ENCODE measurements around the gene RERGL. TPM values are rescaled to one million over a fixed set of nuclear protein-coding genes. Genes with fewer than 3 reads are reported as not detected.
A peak's percentile ranks its signal among the peaks of the same experiment; 100 is the strongest.
"Not testable (repeated sequence)": the region's sequence is repeated elsewhere in the genome, so short reads cannot be mapped to it uniquely, and the experiment has no call there.

Gene RERGL
- total and polyA plus RNA-seq, 3 donors from 2014 or later = 0.50 to 7.6 (median 3.7) TPM

DNA sequence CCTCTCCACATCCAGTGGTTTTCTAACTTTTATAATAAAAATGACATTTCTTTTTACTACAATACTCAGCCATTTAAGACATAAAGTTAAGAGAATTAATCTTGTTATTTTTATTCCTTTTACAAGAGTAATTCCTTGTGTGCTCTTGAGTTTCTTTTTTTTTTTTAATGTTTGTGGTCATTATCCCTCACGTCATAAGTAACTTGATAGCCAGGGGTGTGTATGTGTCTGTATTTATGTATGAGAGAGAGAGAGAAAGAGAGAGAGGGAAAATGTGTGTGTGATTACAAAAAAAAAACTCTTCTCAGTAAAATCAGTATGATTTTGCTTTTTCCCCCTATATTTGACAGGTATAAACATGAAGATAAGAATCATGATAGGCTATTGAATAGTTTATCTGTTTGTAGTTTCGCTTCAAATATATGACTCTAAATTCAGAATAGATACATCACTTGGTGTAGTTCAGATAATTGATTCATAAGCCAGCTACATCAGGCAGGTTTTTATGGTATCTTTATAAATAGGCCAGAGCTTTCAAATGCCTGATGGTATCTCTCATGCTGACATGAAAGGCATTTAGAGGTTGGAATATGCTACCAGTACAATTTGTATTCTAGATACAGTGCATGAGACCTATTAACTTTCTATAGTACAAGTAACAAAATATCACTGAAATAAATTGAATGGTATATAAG lies 34.9 kb downstream of the RERGL start:
- no peak overlapping the region for H3K4me3 ChIP-seq
- intact Hi-C loops (cut with DNase I; ENCODE audit: low total_unique reads) = no loop called here
- DNase-seq = no peak
- no peaks in the 10 kb centered on the region for H3K4me1 ChIP-seq
- no peak overlapping the region for H3K27ac ChIP-seq
- H3K9me3 ChIP-seq = no peaks in the 10 kb centered on the region
- H3K36me3 ChIP-seq (ENCODE audit: low read depth, missing control alignments) = no peaks in the 10 kb centered on the region
- no peak for TF ChIP-seq POLR2A (IDR thresholded peaks at IDR 0.05)
- no peaks in the 10 kb centered on the region for H3K27me3 ChIP-seq
- 69 to 72% methylated on average over 2 of the region's 2 CpGs for whole genome bisulfite sequencing, 2 donors

- no peaks in the 10 kb centered on the region for H3K27me3 ChIP-seq
- no peak overlapping the region for H3K27ac ChIP-seq
- H3K36me3 ChIP-seq (ENCODE audit: low read depth, missing control alignments) = no peaks in the 10 kb centered on the region
- intact Hi-C loops (cut with DNase I; ENCODE audit: low total_unique reads) = no loop called here
- peak overlapping the region in 1 of 2 donors; percentile 24 for H3K4me3 ChIP-seq
- H3K4me1 ChIP-seq = no peaks in the 10 kb centered on the region
- H3K9me3 ChIP-seq = no peaks in the 10 kb centered on the region
- TF ChIP-seq, protein P1, sequence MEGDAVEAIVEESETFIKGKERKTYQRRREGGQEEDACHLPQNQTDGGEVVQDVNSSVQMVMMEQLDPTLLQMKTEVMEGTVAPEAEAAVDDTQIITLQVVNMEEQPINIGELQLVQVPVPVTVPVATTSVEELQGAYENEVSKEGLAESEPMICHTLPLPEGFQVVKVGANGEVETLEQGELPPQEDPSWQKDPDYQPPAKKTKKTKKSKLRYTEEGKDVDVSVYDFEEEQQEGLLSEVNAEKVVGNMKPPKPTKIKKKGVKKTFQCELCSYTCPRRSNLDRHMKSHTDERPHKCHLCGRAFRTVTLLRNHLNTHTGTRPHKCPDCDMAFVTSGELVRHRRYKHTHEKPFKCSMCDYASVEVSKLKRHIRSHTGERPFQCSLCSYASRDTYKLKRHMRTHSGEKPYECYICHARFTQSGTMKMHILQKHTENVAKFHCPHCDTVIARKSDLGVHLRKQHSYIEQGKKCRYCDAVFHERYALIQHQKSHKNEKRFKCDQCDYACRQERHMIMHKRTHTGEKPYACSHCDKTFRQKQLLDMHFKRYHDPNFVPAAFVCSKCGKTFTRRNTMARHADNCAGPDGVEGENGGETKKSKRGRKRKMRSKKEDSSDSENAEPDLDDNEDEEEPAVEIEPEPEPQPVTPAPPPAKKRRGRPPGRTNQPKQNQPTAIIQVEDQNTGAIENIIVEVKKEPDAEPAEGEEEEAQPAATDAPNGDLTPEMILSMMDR (IDR thresholded peaks at IDR 0.05) = no peak
- no peak for TF ChIP-seq POLR2A (IDR thresholded peaks at IDR 0.05)
- WGBS, 2 donors = 56 to 74% methylated on average over 7 of the region's 7 CpGs
- no peak for DNase-seq
Measured at GRCh38 chr12:18045446-18045992, 44.5 kb downstream of the RERGL start.

DNA sequence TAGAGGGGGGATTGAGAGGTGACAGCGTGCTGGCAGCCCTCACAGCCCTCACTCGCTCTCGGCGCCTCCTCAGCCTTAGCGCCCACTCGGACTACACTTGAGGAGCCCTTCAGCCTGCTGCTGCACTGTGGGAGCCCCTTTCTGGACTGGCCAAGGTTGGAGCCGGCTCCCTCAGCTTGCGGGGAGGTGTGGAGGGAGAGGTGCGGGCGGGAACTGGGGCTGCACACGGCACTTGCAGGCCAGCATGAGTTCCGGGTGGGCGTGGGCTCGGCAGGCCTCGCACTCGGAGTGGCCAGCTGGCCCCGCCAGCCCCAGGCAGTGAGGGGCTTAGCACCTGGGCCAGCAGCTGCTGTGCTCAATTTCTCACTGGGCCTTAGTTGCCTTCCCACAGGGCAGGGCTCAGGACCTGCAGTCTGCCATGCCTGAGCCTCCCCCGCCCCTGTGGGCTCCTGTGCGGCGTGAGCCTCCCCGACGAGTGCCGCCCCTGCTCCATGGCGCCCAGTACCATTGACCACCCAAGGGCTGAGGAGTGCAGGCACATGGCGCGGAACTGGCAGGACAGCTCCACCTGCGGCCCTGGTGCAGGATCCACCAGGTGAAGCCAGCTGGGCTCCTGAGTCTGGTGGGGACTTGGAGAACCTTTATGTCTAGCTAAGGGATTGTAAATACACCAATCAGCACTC lies 49.8 kb downstream of the RERGL start:
- not testable (repeated sequence) for DNase-seq; H3K36me3 ChIP-seq (ENCODE audit: low read depth, missing control alignments)
- 96 to 98% methylated on average over 9 to 24 of the region's 27 CpGs for WGBS, 2 donors

More for the DNA sequence above, 49.8 kb downstream of the RERGL start:
- H3K9me3 ChIP-seq; H3K27me3 ChIP-seq; H3K4me3 ChIP-seq; H3K27ac ChIP-seq; intact Hi-C loops (cut with DNase I; ENCODE audit: low total_unique reads); H3K4me1 ChIP-seq: not testable (repeated sequence)

Other genes with a start within 250 kb of the RERGL start
- gene PIK3C2G, start 171.3 kb upstream of the RERGL start, total RNA-seq = 1 to 10 TPM in 1 of 2 donors, under 1 TPM in 1; 0.62 to 1.1 TPM
- gene PIK3C2G, start 171.3 kb upstream of the RERGL start, polyA plus RNA-seq (ENCODE audit: insufficient read depth, low read depth, low replicate concordance) = 0.55 TPM

Data from testis (tissue), 3 donors.